Choroid plexus epithelial cell (primary cell): Measurements from ENCODE around the gene DLST.
A peak's percentile ranks its signal among the peaks of the same experiment; 100 is the strongest.

ENCODE experiments used
- DNase-seq: peaks from one replicate; pipeline ENCODE4 v3.0.0-alpha.2; 2010; ENCODE audit warnings: low read depth
- H3K4me3 ChIP-seq: 2 replicates; pipeline ENCODE4 v1.5.1; 2011; ENCODE audit warnings: low read depth, mild to moderate bottlenecking, control low read depth, low read length, moderate library complexity
- TF ChIP-seq, protein P1 (sequence below): conservative IDR thresholded peaks from 2 replicates; pipeline ENCODE4 v1.5.1; 2011; ENCODE audit warnings: low read depth, mild to moderate bottlenecking, control low read depth, inconsistent platforms, low read length, moderate library complexity

DLST gene

GRCh38 chr14:74867673-74868072 is 14.0 kb upstream of the DLST start:
- DNase-seq, result peak; percentile 43
- TF ChIP-seq, protein P1, sequence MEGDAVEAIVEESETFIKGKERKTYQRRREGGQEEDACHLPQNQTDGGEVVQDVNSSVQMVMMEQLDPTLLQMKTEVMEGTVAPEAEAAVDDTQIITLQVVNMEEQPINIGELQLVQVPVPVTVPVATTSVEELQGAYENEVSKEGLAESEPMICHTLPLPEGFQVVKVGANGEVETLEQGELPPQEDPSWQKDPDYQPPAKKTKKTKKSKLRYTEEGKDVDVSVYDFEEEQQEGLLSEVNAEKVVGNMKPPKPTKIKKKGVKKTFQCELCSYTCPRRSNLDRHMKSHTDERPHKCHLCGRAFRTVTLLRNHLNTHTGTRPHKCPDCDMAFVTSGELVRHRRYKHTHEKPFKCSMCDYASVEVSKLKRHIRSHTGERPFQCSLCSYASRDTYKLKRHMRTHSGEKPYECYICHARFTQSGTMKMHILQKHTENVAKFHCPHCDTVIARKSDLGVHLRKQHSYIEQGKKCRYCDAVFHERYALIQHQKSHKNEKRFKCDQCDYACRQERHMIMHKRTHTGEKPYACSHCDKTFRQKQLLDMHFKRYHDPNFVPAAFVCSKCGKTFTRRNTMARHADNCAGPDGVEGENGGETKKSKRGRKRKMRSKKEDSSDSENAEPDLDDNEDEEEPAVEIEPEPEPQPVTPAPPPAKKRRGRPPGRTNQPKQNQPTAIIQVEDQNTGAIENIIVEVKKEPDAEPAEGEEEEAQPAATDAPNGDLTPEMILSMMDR, result no peak
- H3K4me3 ChIP-seq, result no peak overlapping the region

DNA sequence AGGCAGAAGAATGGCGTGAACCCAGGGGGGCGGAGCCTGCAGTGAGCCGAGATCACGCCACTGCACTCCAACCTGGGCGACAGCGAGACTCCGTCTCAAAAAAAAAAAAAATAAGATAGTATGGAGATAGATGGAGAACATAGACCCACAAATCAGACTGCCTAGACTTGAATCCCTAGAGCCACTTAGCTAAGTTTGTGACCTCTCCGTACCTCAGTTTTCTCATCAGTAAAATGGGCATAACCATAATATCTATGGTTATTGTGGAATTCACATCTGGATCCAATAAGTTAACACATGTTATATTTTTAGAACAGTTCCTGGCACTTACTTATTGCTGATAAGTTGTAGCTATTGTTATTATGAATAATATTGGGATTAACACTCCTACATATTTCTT is 13.0 kb upstream of the DLST start:
- H3K4me3 ChIP-seq, result no peak overlapping the region
- no peak for DNase-seq
- TF ChIP-seq, protein P1, result no peak

GRCh38 chr14:74871819-74872218 is 9.9 kb upstream of the DLST start:
- no peak overlapping the region for H3K4me3 ChIP-seq
- DNase-seq, result no peak
- TF ChIP-seq, protein P1, result no peak

- TF ChIP-seq, protein P1, result no peak
Observed at GRCh38 chr14:74875204-74875603, 6.5 kb upstream of the DLST start.

GRCh38 chr14:74875941-74876913 is 5.5 kb upstream of the DLST start, which contains the start of gene PROX2:
PROX2 (minus strand) TSS chr14:74876145; CDS start chr14:74863834, 12,311 bp downstream.
- no peak for DNase-seq
- TF ChIP-seq, protein P1, result no peak
- no peak within 1 kb of the TSS for H3K4me3 ChIP-seq

More at GRCh38 chr14:74875204-74875603, 6.5 kb upstream of the DLST start:
- no peak overlapping the region for H3K4me3 ChIP-seq
- DNase-seq, result no peak

DNA sequence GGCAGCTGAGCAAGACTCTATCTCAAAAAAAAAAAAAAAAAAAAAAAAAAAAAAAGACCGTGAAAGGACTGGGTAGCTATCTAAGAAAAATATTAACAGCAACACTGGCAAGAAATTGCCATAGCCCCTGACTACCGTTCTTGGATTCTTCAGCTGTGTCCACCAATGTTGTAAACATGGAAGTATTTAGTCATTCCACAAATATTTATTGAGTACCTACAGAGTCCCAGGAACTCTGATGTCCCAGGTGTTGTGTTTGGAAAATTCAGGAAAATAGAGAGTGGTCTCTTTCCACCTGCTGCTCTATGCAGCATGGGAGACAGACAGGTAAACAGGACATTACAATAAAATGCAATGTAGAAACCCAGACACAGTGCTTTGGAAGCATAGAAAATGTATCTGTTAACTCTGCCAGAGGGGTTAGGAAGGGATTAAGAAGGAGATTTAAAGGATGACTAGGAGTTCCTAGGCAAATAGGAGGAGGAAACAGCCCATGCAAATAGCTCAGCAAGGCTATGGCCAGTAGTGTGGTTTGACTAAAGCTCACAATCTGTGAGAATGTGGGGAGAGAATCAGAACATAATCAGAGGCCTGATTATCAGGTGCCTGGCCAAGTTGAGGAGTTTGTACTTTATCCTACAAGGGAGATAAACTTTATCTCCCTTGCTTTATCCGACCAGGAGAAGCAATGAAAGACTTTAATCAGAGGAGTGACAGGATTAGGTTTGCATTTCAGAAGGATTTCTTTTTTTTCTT is 2.1 kb upstream of the DLST start:
- no peak overlapping the region for H3K4me3 ChIP-seq
- no peak for DNase-seq
- TF ChIP-seq, protein P1, result no peak
